G401.6 (cell line): ENCODE data around the gene PFKL.

Experiments used
- FAIRE-seq: peaks from 2 replicates; lab custom pipeline; 2012; peaks lifted over from hg19 to GRCh38; lab: Jason Lieb, UNC

The PFKL gene

DNA sequence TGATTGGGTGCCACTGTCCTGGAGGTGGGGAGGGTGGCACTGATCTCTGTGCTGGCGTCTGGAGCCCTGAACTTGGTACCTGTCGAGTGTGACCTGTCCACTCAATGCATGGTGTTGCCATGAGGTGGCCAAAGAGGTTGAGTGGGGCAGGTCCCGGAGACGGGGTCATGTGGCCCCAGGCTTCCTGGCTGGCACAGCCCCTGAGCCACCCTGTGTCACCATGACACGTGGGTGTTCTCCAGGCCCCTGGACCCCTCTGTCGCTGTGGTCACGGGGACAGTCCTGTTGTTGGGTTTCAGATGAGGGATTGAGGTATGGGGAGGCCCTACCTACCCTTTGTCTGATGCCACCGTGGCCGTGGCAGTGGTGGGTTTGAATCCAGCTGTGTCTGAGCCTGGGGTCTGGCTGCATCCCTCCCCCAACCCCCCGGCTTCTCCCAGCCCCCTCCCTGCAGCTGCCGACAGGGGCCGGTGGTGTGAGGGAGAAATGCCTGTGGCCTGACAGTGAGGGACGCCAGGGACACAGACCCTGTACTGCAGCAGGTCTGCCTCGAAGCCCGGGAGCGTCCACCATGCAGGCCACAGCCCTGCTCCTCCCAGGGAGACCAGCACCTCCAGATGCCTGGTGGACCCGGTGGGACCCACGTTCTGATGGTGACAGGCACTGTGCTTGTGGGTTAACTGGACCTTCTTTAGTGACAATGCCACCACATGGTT, 65.6 kb downstream of the PFKL start:
- FAIRE-seq, result no peak

DNA sequence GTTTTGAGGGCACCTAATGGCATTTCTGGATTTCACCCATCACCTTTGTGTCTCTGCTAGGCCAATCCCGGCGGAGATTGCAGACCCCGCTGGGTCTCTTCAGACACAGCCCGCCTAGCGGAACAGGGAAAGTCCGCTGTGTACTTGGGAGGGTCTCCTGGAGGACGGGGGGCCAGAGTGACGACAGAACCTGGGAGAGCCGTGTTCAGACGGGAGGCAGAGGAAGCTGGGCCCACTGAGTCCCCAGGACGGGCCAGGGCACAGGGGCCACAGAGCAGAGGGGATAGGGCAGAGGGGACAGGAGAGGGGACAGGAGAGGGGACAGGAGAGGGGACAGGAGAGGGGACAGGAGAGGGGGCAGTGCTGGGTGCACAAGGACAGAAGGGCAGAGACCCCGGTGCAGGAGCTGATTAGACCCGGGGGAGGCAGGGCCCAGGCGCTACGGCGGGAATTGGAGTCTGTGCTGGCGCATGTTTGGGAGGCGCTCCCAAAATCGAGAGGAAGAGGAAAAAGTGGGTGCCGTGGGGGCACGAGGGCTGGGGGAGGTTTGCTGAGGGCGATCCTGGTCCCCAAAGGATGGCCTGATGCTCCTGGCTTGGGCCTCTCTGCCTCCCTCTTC, 66.2 kb downstream of the PFKL start:
- no peak for FAIRE-seq

GRCh38 chr21:44366586-44367211, 66.8 kb downstream of the PFKL start:
- FAIRE-seq, result no peak

GRCh38 chr21:44368711-44369446, 69.0 kb downstream of the PFKL start:
- FAIRE-seq, result no peak

DNA sequence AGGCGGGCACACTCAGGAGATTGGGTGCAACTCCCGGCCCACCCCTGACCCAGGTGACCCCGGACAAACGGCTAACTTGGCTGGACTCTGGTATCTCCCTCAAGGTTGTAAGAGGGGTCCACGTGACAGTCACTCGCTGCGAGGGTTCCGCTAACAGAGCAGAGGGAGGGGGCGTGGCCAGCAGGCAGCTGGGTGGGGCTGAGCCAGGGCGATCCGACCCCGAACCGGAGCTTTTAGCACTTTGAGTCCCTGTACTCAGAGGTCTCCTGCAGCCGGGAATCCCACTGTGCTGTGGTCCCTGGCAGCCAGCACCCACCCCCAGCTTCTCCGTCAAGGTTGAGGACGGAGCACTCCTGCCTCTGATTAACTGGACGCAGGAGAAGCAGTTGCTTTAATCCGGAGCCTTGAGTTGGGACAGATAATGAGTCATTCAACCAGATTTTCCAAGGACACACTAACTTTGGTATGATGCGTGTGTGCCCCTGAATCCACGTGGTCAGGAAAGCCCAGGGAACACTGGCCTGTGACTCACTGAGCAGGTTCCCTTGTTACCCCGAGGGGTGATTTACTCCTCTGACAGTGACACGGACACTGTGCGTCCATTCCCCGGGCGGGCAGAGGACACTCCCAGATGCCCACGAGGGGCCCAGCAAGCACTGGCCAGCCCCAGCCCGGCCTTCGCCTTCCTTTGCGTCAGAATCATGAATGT, 70.3 kb downstream of the PFKL start:
- FAIRE-seq, result no peak

GRCh38 chr21:44370786-44371410, 71.0 kb downstream of the PFKL start:
- no peak for FAIRE-seq

GRCh38 chr21:44371596-44371995, 71.7 kb downstream of the PFKL start:
- FAIRE-seq, result no peak

DNA sequence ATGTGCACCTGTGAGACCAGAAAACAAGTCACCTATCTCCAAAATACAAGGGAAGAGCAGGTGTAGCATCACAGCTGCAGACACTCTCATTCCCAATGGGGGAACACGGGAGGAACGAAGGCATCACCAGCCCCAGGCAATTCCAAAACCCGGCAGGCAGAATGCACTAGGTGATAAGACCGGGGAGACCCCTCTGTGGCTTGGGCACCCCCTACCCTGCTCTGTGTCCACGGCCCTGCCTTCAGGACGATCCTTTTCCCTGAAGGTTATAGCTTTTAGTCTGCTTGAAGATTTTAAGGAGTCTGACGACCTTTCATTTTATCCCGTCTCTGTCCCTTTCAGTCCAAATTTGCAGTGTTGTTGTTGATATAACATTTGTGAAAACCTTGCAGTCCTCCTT, 72.8 kb downstream of the PFKL start:
- no peak for FAIRE-seq

- FAIRE-seq, result no peak
Observed at GRCh38 chr21:44374601-44375280, 74.9 kb downstream of the PFKL start.

GRCh38 chr21:44375281-44375651, 75.4 kb downstream of the PFKL start:
- FAIRE-seq, result no peak

GRCh38 chr21:44375761-44376241, 75.9 kb downstream of the PFKL start:
- FAIRE-seq, result no peak

GRCh38 chr21:44376606-44377005, 76.8 kb downstream of the PFKL start:
- FAIRE-seq, result no peak
